ENCODE data around the gene CCPG1. TPM values are rescaled to one million over a fixed set of nuclear protein-coding genes. Genes with fewer than 3 reads are reported as not detected.

CCPG1 gene
- total RNA-seq, 2 experiments from 2014 or later = 9.2 to 32.6 TPM

GRCh38 chr15:55344206-55344605, 64.0 kb downstream of the CCPG1 start:
- no peak for DNase-seq (ENCODE audit: low spot score)
- Histone ChIP-seq H4K20me1 (ENCODE audit: insufficient read depth, low read length) (no peaks in the 10 kb centered on the region), H3K4me3 (ENCODE audit: low read depth, low read length, poor library complexity, severe bottlenecking) (no peak overlapping the region), H3K36me3 (ENCODE audit: insufficient read depth, low read length) (peaks cover 45% of the 10 kb centered on the region), H3K9me2 (ENCODE audit: insufficient read depth, low read length) (no peaks in the 10 kb centered on the region), H3K4me2 (ENCODE audit: low read length) (no peak overlapping the region), H3K27ac (ENCODE audit: low read depth, low read length, poor library complexity, severe bottlenecking) (no peak overlapping the region), H3K79me2 (ENCODE audit: insufficient read depth, low read depth, low read length) (no peaks in the 10 kb centered on the region), H3K4me1 (ENCODE audit: insufficient read depth, low read length, poor library complexity, severe bottlenecking) (no peaks in the 10 kb centered on the region), H3K9me3 (ENCODE audit: low read length) (no peaks in the 10 kb centered on the region), H2AFZ (ENCODE audit: low read length) (no peak overlapping the region)
- no peak for TF ChIP-seq CTCF (conservative IDR thresholded peaks at IDR 0.05; ENCODE audit: low read length)
- no peak for TF ChIP-seq EZH2phosphoT487 (IDR thresholded peaks at IDR 0.05; ENCODE audit: borderline replicate concordance, low read depth, low read length)
- ChIA-PET CTCF (ENCODE audit: unreplicated experiment) (no interaction called here), POLR2A (interaction anchor here (1.8 kb wide), 1 partner anchor 15 kb away, joined by 9 read pairs; no protein-coding TSS in a partner anchor)
- BruUV-seq (replicated peaks) = no TSS peak
- intact Hi-C loops (cut with micrococcal nuclease; ENCODE audit: unreplicated experiment) = no loop called here

GRCh38 chr15:55343168-55343567, 65.0 kb downstream of the CCPG1 start:
- H4K20me1 ChIP-seq (ENCODE audit: insufficient read depth, low read length) = no peaks in the 10 kb centered on the region
- intact Hi-C loops (cut with micrococcal nuclease; ENCODE audit: unreplicated experiment) = no loop called here
- BruUV-seq (replicated peaks) = no TSS peak
- H2AFZ ChIP-seq (ENCODE audit: low read length) = no peak overlapping the region
- no peaks in the 10 kb centered on the region for H3K79me2 ChIP-seq (ENCODE audit: insufficient read depth, low read depth, low read length)
- H3K9me3 ChIP-seq (ENCODE audit: low read length) = no peaks in the 10 kb centered on the region
- H3K4me1 ChIP-seq (ENCODE audit: insufficient read depth, low read length, poor library complexity, severe bottlenecking) = no peaks in the 10 kb centered on the region
- no peaks in the 10 kb centered on the region for H3K9me2 ChIP-seq (ENCODE audit: insufficient read depth, low read length)
- no peak overlapping the region for H3K4me3 ChIP-seq (ENCODE audit: low read depth, low read length, poor library complexity, severe bottlenecking)
- TF ChIP-seq CTCF (conservative IDR thresholded peaks at IDR 0.05; ENCODE audit: low read length) = no peak
- no peak for TF ChIP-seq EZH2phosphoT487 (IDR thresholded peaks at IDR 0.05; ENCODE audit: borderline replicate concordance, low read depth, low read length)
- no peak for DNase-seq (ENCODE audit: low spot score)
- POLR2A ChIA-PET = no interaction called here
- H3K27ac ChIP-seq (ENCODE audit: low read depth, low read length, poor library complexity, severe bottlenecking) = no peak overlapping the region
- H3K36me3 ChIP-seq (ENCODE audit: insufficient read depth, low read length) = peaks cover 51% of the 10 kb centered on the region
- no peak overlapping the region for H3K4me2 ChIP-seq (ENCODE audit: low read length)
- CTCF ChIA-PET (ENCODE audit: unreplicated experiment) = no interaction called here

GRCh38 chr15:55337160-55337559, 71.0 kb downstream of the CCPG1 start:
- POLR2A ChIA-PET = no interaction called here
- CTCF ChIA-PET (ENCODE audit: unreplicated experiment) = no interaction called here
- TF ChIP-seq EZH2phosphoT487 (IDR thresholded peaks at IDR 0.05; ENCODE audit: borderline replicate concordance, low read depth, low read length) (no peak), CTCF (conservative IDR thresholded peaks at IDR 0.05; ENCODE audit: low read length) (no peak)
- H2AFZ ChIP-seq (ENCODE audit: low read length) = no peak overlapping the region
- no peak overlapping the region for H3K4me3 ChIP-seq (ENCODE audit: low read depth, low read length, poor library complexity, severe bottlenecking)
- peaks cover 77% of the 10 kb centered on the region for H3K36me3 ChIP-seq (ENCODE audit: insufficient read depth, low read length)
- no peak overlapping the region for H3K4me2 ChIP-seq (ENCODE audit: low read length)
- H4K20me1 ChIP-seq (ENCODE audit: insufficient read depth, low read length) = no peaks in the 10 kb centered on the region
- no peak for DNase-seq (ENCODE audit: low spot score)
- no peak overlapping the region for H3K27ac ChIP-seq (ENCODE audit: low read depth, low read length, poor library complexity, severe bottlenecking)
- H3K4me1 ChIP-seq (ENCODE audit: insufficient read depth, low read length, poor library complexity, severe bottlenecking) = no peaks in the 10 kb centered on the region
- BruUV-seq (replicated peaks) = no TSS peak
- H3K9me3 ChIP-seq (ENCODE audit: low read length) = no peaks in the 10 kb centered on the region
- H3K9me2 ChIP-seq (ENCODE audit: insufficient read depth, low read length) = no peaks in the 10 kb centered on the region
- no peaks in the 10 kb centered on the region for H3K79me2 ChIP-seq (ENCODE audit: insufficient read depth, low read depth, low read length)
- intact Hi-C loops (cut with micrococcal nuclease; ENCODE audit: unreplicated experiment) = no loop called here

All from OCI-LY7 (cell line).